HepG2 (cell line): ENCODE data around the gene RBM26. TPM values are rescaled to one million over a fixed set of nuclear protein-coding genes. Genes with fewer than 3 reads are reported as not detected.

Source experiments
- ATAC-seq: fragments of 200-7000 bp; cut with Tn5 transposase; 3 replicates; pipeline ENCODE4 v1.9.1; 2020; ENCODE audit warnings: mild to moderate bottlenecking, moderate library complexity
- BruUV-seq: library from RNA; stranded (reverse); fragments of 400-500 nt; replicated peaks from 2 replicates; lab custom pipeline; 2021; lab: Mats Ljungman, UMichigan
- CTCF ChIA-PET: fragments of 300-600 bp; formaldehyde crosslinking; extraction: SDS; loops from one replicate; lab custom pipeline; 2021; ENCODE audit warnings: low total read pairs, inconsistent platforms, low intra/inter-chr PET ratio; lab: Yijun Ruan, JAX
- POLR2A ChIA-PET: fragments of 350-600 bp; sonication (Branson Sonifier 250); formaldehyde crosslinking; loops from one replicate; lab custom pipeline; 2020; ENCODE audit warnings: antibody characterized with exemption, inconsistent platforms; lab: Yijun Ruan, JAX
- DNase-seq: peaks from one replicate; pipeline ENCODE4 v3.0.0-alpha.2; 2015; ENCODE audit warnings: low spot score
- FAIRE-seq: peaks from 3 replicates; lab custom pipeline; 2011; peaks lifted over from hg19 to GRCh38; lab: Jason Lieb, UNC
- H2AFZ ChIP-seq: one replicate; pipeline ENCODE4 v1.6.1; 2011; ENCODE audit warnings: low read length, inconsistent platforms
- H3K27ac ChIP-seq: fragments of 300-600 bp; 3 replicates; pipeline ENCODE4 v1.8.0; 2011; ENCODE audit warnings: mixed run types, mild to moderate bottlenecking, mixed read lengths, low read length, inconsistent platforms; ENCODE audit not compliant: insufficient read depth; ENCODE audit errors: extremely low read length
- H3K27me3 ChIP-seq, 2 experiments: fragments of 200-600 bp in 1 of 2; 2 replicates in 1 of 2; 3 replicates in 1 of 2; pipeline versions ENCODE4 v1.6.0 to v1.8.0; 2011; ENCODE audit warnings: low read length in 2 of 2, mild to moderate bottlenecking in 2 of 2, moderate library complexity in 2 of 2, inconsistent platforms in 1 of 2; ENCODE audit not compliant: insufficient read depth in 2 of 2, control insufficient read depth in 1 of 2
- H3K36me3 ChIP-seq, 2 experiments: fragments of 200-600 bp in 1 of 2; replicated peaks in 1 of 2; 2 replicates in 1 of 2; 3 replicates in 1 of 2; pipeline versions ENCODE4 v1.5.1 to v1.8.0; 2011; ENCODE audit warnings: low read length in 2 of 2, inconsistent platforms in 1 of 2; ENCODE audit not compliant: insufficient read depth in 2 of 2, control insufficient read depth in 1 of 2
- H3K4me1 ChIP-seq: 2 replicates; pipeline ENCODE4 v1.5.1; 2012; ENCODE audit warnings: low read length, inconsistent platforms; ENCODE audit not compliant: insufficient read depth
- H3K4me2 ChIP-seq: 2 replicates; pipeline ENCODE4 v1.6.0; 2011; ENCODE audit warnings: low read depth, low read length, inconsistent platforms
- H3K4me3 ChIP-seq, 3 experiments: fragments of 200-600 bp in 1 of 3; sonication (generic), shearing (Covaris generic) in 1 of 3; replicated peaks in 1 of 3; 2 replicates each; pipeline ENCODE4 v1.5.1; 2011 to 2016; ENCODE audit warnings: low read length in 3 of 3, inconsistent platforms in 2 of 3, low read depth in 2 of 3, mild to moderate bottlenecking in 2 of 3, control low read depth in 1 of 3, mixed read lengths in 1 of 3; ENCODE audit not compliant: insufficient read depth in 1 of 3
- H3K79me2 ChIP-seq: one replicate; pipeline ENCODE4 v1.6.1; 2011; ENCODE audit warnings: low read length, inconsistent platforms; ENCODE audit not compliant: insufficient read depth
- H3K9ac ChIP-seq: 2 replicates; pipeline ENCODE4 v1.6.0; 2011; ENCODE audit warnings: mild to moderate bottlenecking, low read depth, low read length, inconsistent platforms; ENCODE audit not compliant: insufficient read depth
- H3K9me3 ChIP-seq: 2 replicates; pipeline ENCODE4 v1.5.1; 2012; ENCODE audit warnings: mild to moderate bottlenecking, low read length
- H4K20me1 ChIP-seq: 2 replicates; pipeline ENCODE4 v1.6.0; 2011; ENCODE audit warnings: inconsistent platforms, mild to moderate bottlenecking, low read length, moderate library complexity; ENCODE audit not compliant: insufficient read depth
- CHD2 ChIP-seq: IDR thresholded peaks from 2 replicates; pipeline ENCODE4 v1.6.1; 2011; ENCODE audit warnings: low read depth, low read length, improper control_type of control experiment
- FOXO1 ChIP-seq: sonication (generic); formaldehyde crosslinking; IDR thresholded peaks from 2 replicates; pipeline ENCODE4 v1.4.0; 2020; ENCODE audit warnings: missing genetic modification reagents
- FOXP4 ChIP-seq: sonication (generic); formaldehyde crosslinking; IDR thresholded peaks from 2 replicates; pipeline ENCODE4 v1.4.0; 2020; ENCODE audit warnings: missing genetic modification reagents
- HCFC1 ChIP-seq: fragments of 150-350 bp; IDR thresholded peaks from 2 replicates; pipeline ENCODE4 v1.6.1; 2014; ENCODE audit warnings: low read depth, low read length
- MTA1 ChIP-seq: sonication (generic); formaldehyde crosslinking; IDR thresholded peaks from 2 replicates; pipeline ENCODE4 v1.4.0; 2020; ENCODE audit warnings: missing genetic modification reagents, mild to moderate bottlenecking, borderline replicate concordance
- MXD1 ChIP-seq: sonication (generic); formaldehyde crosslinking; IDR thresholded peaks from 2 replicates; pipeline ENCODE4 v1.4.0; 2020; ENCODE audit warnings: mild to moderate bottlenecking, missing genetic modification reagents
- SYNCRIP ChIP-seq: fragments of 200-400 bp; formaldehyde crosslinking; IDR thresholded peaks from 2 replicates; pipeline ENCODE4 v1.6.1; 2018; ENCODE audit warnings: mild to moderate bottlenecking, low read depth, low read length; ENCODE audit not compliant: insufficient read depth
- USF2 ChIP-seq, 2 experiments: sonication (generic) in 1 of 2; formaldehyde crosslinking in 1 of 2; IDR thresholded peaks; 2 replicates each; pipeline versions ENCODE4 v1.5.1 to v1.6.1; 2011 to 2020; ENCODE audit warnings: borderline replicate concordance in 1 of 2, low read depth in 1 of 2, low read length in 1 of 2, mild to moderate bottlenecking in 1 of 2, missing genetic modification reagents in 1 of 2, moderate library complexity in 1 of 2
- ZBED4 ChIP-seq: sonication (generic); formaldehyde crosslinking; IDR thresholded peaks from 2 replicates; pipeline ENCODE4 v1.4.0; 2020; ENCODE audit warnings: missing genetic modification reagents, borderline replicate concordance
- ZNF180 ChIP-seq: sonication (generic); formaldehyde crosslinking; IDR thresholded peaks from 2 replicates; pipeline ENCODE4 v1.4.0; 2020; ENCODE audit warnings: low read depth, missing genetic modification reagents, borderline replicate concordance
- ZNF207 ChIP-seq: fragments of 450-650 bp; IDR thresholded peaks from 2 replicates; pipeline ENCODE4 v1.6.1; 2016; ENCODE audit warnings: antibody characterized with exemption, borderline replicate concordance
- WGBS: methylation state at CpG from one replicate; pipeline ENCODE4 v1.1.6; 2017; ENCODE audit warnings: low lambda C conversion rate; 5-methylcytosine and 5-hydroxymethylcytosine counted together
- in situ Hi-C: cut with HindIII; loops from 2 replicates; pipeline ENCODE4 v1.10.0; 2017; ENCODE audit warnings: low pct_unique_long_range_greater_than_20kb; ENCODE audit not compliant: extremely low pct_ligation_motif_present
- intact Hi-C: fragments of 100-400 bp; cut with micrococcal nuclease; formaldehyde crosslinking; loops from one replicate; pipeline ENCODE4 v1.10.0; 2022; ENCODE audit not compliant: unreplicated experiment
- polyA plus RNA-seq, 8 experiments: library from polyadenylated mRNA; depleted of rRNA in 3 of 8; stranded (reverse) in 7 of 8; unstranded in 1 of 8; fragments of >200 nt; fragmentation: Illumina TruSeq in 4 of 8; extraction: Trizol in 4 of 8; gene quantifications; 2 replicates each; pipeline versions ENCODE4 v1.2.1 to v1.2.3, GENCODE V29; 2011 to 2016; ENCODE audit warnings: low read depth in 4 of 8, missing spikeins in 1 of 8, mixed read lengths in 1 of 8; ENCODE audit not compliant: insufficient read depth in 1 of 8
- total RNA-seq, 5 experiments: library from RNA; depleted of rRNA; stranded (reverse); fragments of >200 nt; fragmentation: Illumina TruSeq; extraction: Trizol; gene quantifications; 2 replicates each; pipeline ENCODE4 v1.2.3, GENCODE V29; 2016; ENCODE audit warnings: low read depth in 1 of 5
- TF ChIP-seq, protein P1 (sequence below): fragments of 450-650 bp; IDR thresholded peaks from 2 replicates; pipeline ENCODE4 v1.6.1; 2017

Gene RBM26
- total and polyA plus RNA-seq, 2 of the 13 experiments (the other 11 are each of a cell fraction or from before 2014, with no cell fraction given) = 19.4 to 34.4 TPM

GRCh38 chr13:79427883-79428282 is 21.8 kb upstream of the RBM26 start:
- Histone ChIP-seq H3K4me3 (no peak overlapping the region), H3K27me3 (no peaks in the 10 kb centered on the region), H3K9me3 (no peaks in the 10 kb centered on the region), H3K79me2 (no peaks in the 10 kb centered on the region), H3K27ac (no peak overlapping the region), H2AFZ (no peak overlapping the region), H3K36me3 (no peaks in the 10 kb centered on the region), H3K4me2 (no peak overlapping the region), H3K9ac (no peak overlapping the region), H4K20me1 (no peaks in the 10 kb centered on the region), H3K4me1 (no peaks in the 10 kb centered on the region)
- FAIRE-seq (no peak), ATAC-seq (no peak), DNase-seq (no peak)
- BruUV-seq = no TSS peak
- intact Hi-C loops (no loop called here), in situ Hi-C loops (no loop called here)
- CTCF ChIA-PET = no interaction called here
- POLR2A ChIA-PET = no interaction called here
- 46% methylated on average over 2 of the region's 2 CpGs for WGBS
- TF ChIP-seq USF2 (IDR thresholded peaks at IDR 0.05; ENCODE audit: low read depth, low read length) (no peak), USF2 (CRISPR knock-in tag; IDR thresholded peaks at IDR 0.05; ENCODE audit: borderline replicate concordance) (no peak), MTA1 (CRISPR knock-in tag) (no peak), ZNF207 (no peak), SYNCRIP (no peak), ZBED4 (no peak), FOXO1 (CRISPR knock-in tag) (no peak), FOXP4 (CRISPR knock-in tag) (no peak), ZNF180 (CRISPR knock-in tag) (no peak), HCFC1 (no peak), MXD1 (CRISPR knock-in tag) (no peak), CHD2 (no peak)
- TF ChIP-seq, protein P1, sequence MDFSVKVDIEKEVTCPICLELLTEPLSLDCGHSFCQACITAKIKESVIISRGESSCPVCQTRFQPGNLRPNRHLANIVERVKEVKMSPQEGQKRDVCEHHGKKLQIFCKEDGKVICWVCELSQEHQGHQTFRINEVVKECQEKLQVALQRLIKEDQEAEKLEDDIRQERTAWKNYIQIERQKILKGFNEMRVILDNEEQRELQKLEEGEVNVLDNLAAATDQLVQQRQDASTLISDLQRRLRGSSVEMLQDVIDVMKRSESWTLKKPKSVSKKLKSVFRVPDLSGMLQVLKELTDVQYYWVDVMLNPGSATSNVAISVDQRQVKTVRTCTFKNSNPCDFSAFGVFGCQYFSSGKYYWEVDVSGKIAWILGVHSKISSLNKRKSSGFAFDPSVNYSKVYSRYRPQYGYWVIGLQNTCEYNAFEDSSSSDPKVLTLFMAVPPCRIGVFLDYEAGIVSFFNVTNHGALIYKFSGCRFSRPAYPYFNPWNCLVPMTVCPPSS = no peak
